NK-92 treated with Interleukin-12 subunit alpha and Interleukin-12 subunit beta, amount 100 ng/mL, for 24 hours (cell line): ENCODE results near the gene RNF167.

Experiments used
- DNase-seq: peaks from one replicate; lab custom pipeline; 2025; lab: John Stamatoyannopoulos, UW

The RNF167 gene

DNA sequence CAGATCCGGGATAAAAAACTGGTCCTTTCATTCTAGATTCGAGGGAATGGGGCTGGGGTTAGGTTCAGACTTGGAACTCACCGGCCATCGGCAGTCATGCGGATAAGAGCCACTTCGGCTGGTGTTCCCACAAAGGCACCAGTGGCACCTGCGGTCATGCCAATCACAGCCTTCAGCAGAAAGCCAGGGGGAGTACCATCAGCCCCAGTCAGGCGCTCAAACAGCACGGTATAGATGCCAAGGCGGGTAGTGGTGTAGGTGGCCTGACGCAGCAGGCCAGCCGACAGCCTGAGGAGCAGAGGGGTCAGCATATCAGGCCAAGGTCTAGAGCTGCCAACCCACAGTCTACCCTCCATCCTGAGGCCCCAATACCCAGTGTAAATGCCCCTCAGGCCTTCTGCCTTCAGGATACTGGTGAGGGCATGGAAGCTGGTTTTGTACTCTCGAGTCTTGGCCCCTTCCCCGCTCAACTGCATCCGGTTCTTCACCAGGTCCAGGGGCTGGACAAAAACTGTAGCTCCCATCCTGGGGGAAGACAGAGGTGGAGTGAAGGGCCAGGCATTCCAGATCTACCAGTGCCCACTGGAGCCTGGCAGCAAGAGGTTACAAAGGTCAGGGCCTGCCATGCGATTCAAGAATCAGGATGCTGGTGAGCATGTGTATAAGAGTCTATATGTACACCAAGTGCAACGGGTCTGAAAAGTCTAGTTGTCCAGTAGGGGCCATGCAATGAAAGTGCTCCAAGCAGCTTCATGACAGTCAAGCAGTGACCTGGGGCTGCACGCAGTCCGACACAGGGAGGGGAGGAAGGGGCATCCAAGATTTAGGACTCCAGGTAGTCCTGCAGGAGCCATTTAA is 1.2 kb upstream of the RNF167 start:
- DNase-seq: no peak

DNA sequence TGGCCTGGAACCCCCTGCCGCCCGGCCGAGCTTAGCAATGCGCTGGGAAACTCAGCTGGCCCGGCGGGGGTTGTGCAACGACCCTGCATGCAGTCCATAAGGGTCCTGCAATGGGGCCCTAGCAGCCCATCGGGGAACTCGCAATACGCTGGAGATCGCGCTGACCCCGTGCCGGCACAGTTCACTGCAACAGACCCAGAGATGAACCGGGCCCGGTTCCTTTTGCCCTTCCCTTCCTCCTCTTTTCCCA is 597 bp upstream of the RNF167 start:
- DNase-seq: no peak

DNA sequence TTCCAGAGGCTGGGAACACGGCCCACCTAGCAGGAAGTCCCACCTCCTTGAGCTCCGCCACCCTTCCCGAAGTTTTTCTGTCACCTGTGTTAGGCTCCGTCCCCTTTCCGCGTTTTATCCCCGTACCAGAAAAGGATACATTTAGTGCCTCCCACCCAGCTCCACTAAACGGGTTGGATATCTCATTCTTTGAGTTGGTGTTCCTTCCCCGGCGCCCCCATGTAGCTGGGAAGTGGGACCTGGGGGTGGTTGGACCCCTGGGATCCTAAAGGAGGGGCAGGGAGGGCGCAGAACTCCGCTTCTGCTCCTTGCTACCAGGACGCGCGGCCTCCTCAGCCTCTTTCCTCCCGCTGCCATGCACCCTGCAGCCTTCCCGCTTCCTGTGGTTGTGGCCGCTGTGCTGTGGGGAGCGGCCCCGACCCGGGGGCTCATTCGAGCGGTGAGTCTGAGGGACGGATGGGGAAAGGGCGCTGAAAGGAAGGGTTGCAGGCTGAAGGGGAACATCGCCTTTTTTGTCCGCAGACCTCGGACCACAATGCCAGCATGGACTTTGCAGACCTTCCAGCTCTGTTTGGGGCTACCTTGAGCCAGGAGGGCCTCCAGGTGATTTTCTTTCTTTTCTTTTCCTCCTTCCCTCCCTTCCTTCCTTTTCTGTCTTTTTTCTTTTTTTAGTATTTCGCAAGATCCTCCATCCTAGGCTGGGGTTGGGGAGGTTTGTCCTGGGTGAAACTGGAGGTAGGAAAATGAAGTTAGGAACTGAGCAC is 669 bp downstream of the RNF167 start:
- DNase-seq: peak; percentile 14

DNA sequence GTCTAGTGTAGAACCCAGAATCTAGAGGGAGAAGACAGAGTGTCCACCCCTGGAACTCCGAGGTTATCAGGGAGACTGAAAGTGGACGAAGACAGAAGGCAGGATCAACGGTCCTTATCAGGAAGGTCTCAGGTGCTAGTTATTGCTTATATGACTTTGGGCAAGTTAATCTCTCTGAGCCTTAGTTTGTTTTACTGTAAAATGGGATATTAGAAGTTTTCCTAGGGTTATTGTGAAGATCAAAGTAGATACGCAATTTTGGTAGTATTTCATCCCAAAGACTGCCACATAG is 1.2 kb downstream of the RNF167 start:
- no peak for DNase-seq

DNA sequence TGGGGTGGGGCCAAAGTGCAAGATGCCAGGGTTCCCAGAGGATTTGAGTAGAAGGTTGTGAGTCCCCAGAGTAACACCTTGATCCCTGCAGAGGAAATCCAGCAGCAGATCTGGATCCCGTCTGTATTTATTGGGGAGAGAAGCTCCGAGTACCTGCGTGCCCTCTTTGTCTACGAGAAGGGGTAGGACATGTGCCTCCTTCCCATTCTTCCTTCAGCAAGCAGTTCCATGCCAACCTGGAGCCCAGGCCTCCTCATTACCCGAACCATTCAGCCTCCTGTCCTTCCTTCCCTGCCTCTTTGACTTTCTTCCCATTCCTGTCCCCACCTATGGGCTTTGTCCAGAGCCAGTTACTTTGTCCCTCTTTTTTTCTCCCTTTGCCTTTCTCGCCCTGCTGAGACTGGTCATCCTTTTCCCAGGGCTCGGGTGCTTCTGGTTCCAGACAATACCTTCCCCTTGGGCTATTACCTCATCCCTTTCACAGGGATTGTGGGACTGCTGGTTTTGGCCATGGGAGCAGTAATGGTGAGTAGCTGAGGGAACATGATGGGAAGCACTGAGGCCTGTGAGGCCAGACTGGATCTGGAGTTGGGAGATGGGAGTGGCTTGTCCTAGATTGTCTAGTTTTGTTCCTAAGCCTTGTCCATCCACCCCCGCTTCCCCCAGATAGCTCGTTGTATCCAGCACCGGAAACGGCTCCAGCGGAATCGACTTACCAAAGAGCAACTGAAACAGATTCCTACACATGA is 2.9 kb downstream of the RNF167 start:
- DNase-seq: no peak

DNA sequence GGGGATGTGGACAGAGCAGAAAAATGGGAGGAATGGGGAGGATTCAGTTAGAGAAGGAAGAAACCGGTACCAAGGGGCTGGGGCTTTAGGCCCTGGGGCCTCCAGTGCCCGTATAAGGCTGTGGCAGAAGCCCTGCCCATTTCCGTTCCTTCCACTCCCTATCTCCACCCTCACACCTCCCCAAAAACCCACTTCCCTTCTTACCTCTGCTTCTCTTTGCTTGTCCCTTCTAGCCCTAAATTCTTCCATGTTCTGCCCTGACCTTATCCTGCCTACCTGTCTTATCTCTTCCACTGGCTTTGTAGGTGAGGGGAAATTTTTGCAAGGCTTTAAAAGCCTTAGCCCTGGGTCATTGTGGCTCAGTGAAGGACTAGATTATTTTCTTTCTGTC is 4.1 kb downstream of the RNF167 start:
- DNase-seq: peak; percentile 10

DNA sequence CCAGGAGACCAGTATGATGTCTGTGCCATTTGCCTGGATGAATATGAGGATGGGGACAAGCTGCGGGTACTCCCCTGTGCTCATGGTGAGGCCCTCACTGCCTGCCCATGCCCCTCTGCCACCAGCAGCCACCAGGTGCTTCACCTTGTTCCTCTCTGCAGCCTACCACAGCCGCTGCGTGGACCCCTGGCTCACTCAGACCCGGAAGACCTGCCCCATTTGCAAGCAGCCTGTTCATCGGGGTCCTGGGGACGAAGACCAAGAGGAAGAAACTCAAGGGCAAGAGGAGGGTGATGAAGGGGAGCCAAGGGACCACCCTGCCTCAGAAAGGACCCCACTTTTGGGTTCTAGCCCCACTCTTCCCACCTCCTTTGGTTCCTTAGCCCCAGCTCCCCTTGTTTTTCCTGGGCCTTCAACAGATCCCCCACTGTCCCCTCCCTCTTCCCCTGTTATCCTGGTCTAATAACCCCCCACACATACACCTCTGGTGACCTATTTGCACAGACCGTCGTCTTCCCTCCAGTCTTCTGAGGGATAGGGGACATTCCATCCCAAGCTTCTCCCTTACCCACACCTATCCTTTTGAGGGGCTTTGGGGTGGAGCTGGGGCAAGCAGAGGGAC is 4.6 kb downstream of the RNF167 start:
- no peak for DNase-seq

DNA sequence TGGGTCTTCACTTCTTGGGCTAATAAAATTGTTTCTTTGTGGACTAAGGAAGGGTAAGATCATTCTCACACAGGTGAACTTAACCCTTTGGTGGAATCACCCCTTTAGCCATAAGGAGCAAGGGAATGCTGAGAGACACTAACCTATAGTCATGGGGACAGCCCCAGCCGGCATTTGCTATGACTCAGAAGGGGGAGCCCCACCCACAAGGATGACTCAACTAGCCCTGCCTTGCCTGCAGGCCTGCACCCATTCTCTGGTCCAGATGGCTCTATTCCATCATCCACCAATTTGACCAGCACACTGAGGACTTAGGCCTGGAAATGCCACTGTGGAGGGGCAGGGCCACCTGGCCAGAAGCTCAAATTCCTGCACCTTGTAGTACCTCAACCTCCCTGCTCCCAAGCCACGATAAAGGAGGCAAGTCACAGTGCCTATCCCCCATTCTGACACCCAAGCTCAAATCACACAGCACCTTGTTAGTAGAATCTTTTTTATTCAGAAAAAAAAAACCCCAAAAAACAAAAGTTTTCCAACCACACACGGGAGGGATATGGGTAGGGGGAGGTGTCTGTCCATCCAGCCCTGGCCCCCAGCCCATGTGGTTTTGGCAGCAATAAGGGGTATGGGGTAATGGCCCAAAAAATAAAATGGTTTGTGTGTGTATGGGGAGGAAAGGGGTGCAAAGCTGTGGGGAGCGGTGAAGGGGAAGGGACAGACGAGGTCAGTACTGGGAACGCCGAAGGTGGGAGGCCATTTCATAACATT is 5.3 kb downstream of the RNF167 start:
- peak; percentile 51 for DNase-seq

DNA sequence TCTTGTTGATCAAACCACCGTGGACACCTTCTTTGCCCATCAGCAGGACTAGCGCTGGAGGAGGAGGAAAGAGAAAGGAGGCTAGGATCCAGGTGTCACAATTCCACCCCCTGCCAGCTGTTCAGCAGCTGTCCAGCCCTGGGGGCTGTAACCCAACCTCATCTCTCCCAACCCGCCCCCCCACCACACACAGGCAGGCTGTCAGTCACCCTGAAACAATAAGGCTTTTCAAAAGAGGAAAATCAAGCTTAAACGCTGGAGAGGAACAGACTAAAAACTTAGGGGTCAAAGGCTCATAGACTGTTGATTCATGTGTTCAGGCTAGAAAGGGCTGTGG is 5.8 kb downstream of the RNF167 start:
- no peak for DNase-seq

DNA sequence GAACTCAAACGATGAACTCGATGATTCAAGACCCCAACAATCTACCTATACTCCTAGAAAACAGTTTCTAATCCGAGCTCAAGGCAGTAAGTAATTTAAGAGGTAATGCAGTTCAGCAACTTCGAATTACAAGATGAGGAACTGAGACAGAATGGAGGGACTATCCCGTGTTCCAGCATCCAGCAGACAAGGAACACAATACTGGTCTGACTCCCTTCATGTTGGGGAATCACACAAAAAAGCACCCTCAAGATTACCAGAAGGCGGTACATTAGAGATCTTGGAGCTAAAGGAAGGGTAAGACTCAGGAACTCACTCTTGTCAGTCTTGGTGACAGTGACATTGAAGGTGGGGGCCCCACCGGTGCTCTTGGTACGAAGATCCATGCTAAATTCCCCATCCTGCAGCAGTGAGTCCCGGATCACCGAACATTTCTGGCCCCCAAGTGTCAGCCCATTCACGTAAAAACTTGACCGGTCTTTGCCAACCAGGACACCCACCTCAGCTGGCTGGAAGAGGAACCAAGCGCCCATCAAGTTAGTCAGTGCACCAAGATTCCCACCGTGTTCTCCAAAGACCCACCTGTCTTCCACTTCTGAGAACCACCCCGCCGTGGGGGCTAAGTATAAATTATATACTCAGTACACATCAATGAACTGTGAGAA is 6.4 kb downstream of the RNF167 start:
- DNase-seq: no peak

DNA sequence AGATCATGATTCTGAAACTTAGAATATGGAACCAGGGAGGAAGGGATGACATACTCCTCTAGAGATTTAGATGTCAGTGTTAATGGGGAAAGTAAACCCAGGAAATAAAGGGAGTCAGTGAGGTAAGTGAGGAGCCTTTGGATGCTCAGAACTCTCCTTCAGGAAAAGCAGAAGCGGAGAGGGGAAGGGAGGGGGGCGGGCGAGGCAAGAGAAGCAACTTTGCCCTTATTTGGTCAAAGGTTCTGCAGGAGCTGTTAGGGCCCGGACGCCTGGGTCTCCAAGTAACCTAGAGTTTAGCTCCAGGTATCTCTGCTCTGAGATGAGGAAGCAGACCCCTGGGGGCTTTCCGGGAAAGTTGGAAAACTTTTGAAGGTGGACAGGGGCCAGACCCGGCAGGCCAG is 6.9 kb downstream of the RNF167 start:
- DNase-seq: no peak

DNA sequence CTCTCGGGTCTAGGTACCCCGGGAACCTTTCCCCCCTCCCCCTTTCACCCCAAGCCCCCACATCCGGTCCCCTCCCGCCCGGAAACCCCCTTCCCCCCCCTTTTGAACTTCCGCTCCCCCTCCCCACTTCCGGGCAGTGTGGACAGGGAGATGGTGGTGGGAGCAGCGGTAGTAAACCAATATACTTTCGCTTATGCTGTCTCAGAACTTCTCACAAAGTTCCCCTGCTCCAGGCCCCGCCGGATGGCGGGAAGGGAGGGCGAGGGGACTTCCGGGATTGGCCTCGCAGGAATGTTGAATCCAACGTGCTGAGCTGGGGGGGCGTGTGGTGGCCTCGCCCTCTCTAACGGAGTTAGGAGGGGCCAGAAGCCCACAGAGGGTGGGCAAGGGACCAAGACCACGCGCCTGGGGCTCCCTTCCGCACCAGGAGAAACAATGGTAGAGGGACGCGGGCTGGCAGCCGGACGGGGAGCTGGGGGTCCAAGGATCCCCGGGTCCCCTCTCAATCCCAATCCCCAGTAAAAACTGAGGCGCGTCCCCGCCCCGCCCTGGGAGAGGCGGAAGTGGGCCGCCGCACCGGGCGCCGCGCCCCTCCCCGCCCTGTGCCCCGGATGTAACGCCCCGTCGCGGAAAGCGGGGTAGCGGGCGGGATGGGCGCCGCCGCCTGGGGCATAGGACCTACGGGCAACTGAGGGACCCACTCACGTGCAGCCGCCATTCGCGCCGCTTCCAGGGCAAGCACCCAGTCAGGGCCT is 7.5 kb downstream of the RNF167 start:
- peak; percentile 55 for DNase-seq

DNA sequence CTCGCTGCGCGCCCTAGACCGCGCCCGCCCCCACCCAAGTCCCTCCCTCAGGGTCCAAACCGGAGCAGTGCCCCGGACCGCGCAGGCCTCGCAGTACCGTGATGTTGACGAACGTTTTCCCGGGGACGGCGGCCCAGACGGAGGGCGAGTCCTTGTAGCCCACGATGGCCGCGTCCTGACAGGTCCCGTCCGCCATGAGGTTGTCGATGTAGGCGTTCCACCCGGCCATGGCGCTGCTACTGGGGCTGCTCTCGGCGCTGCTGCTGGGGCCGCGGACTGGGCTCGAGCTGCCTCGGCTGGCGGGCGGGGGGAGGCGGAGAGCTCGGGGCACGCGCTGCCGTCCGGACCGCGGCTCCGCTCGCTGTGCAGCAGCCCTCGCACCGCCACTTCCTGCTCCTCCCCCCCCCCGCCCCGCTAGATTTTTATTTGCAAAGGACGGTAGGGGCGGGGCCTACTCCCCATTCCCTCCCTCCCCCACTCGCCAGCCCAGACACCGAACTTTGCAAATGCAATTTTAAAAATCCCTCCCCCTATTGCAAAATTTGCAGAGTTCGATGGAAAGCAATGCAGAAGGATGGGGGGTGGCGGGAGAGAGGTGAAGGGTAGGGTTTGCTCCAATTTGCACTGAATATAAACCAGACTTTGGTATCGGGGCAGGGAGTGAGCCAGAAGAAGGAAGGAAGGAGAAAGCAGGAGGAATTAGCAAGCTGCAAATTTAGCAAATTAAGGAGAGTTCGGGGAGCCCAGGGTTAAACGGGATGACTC is 8.3 kb downstream of the RNF167 start, which contains the start of gene PFN1:
Gene PFN1 (minus strand): TSS at position 365 of the 765 bp plus-strand sequence. CDS start 136 bp downstream, at position 229.
- DNase-seq: peak; percentile 75

DNA sequence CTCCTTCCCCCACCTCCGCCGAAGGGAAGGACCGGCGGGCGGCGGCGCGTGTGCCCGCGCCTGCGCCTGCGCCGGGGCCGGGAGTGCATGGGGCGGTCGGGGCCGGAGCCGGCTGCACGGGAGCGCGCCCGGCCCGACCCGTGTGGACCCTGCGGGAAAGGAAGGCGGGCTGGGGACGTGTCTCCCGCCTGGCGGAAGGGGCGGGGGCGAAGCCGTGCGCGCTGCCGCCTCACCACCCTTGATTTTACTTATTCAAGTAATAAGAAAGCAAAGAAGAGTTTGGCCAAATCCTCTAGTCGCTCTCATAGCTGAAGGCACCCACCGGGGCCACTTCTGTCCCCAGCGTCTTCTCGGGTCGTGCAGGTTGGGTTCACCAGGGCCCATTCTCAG is 8.9 kb downstream of the RNF167 start:
- DNase-seq: peak; percentile 54

DNA sequence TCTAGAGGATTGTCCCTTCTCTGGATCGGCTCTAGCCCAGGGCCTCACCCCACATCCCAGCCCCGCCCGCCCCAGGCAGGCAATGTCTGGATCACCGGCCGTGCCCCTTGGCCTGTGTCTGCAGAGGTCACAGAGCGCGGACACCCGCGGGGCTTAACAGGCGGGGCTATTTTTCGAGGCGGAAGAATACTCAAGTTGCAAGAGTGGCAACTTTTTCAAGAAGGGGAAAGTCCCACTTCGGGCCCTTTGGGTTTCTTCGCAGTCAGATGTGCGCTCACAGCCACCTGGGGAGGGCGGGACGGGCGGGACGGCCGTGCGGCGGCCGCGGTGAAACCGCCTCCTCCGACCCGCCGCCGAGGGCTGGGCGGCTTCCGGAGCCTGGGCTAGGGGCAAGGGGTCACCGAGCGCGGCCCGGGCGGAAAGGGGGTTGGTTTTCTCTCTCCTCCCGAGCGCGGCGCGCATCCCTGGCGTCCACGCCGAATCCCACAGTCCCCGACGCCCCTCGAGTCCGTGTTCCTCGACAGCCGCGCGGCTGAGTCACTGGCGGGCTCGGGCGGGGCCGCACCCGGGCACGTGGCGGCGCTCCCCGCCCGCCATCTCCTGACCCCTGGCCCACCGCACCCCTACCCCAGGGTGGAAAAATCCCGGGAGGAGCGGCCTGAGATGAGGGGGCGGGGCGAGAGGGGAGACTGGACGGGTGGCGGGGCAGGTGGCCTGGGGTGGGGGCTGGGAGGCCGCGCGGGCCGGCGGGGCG is 9.4 kb downstream of the RNF167 start:
- DNase-seq: peak; percentile 68

DNA sequence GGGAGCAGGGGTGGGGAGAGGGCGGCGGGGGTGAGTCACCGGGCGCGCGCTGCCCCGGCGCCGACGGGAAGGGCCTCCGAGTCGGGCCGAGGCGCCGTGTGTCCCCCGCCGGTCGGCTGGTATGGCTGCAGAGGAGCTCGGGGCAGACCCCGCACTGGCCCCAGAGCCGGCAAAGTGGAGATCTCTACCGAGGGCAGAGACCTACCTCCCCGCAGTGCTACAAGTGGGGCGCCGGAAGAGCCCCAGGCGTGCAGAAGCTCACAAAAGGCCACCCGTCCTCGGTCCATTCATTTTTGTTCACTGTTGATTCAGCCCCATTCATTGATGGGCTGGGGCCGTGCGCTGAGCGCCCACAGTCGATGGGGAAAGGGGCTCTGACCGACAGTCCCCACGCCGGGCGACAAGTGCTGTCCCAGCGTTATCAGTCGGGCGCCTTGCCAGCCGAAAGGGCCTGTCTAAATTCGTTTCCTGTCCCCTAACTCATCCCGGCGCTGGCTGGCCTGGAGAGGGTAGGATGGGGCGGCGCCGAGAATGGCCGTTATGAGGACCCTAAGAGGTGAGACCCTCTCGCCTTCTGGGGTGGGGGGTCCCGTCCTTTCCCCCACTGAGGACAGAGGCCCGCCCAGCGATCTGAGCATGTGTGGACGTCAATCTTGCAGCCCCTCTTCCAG is 10.1 kb downstream of the RNF167 start:
- DNase-seq: no peak

DNA sequence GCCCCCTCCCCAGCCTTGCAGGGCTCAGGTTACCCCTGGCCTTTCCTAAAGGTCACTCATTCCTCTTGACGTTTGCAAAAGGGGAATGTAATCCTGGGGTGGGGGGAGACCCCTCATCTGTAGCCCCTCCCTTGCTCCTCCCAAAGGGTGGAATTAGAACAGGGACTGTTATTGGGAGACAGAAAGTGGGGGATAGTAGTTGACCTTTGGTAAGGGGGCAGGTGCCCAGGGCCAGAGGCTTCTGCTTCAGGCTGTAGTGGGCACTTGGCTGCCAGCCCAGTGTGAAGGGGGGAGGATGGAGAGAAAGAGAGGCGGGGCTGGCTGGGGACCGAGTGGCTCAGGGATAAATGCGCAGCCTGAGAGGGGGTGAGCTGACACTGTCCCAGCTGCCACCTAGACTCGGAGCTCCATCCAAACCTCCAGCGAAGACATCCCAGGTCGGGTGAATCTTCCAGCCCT is 10.7 kb downstream of the RNF167 start, which contains the start of gene ENO3:
Gene ENO3 (plus strand): TSS at position 374 of the 459 bp plus-strand sequence. CDS start 711 bp downstream, outside the sequence.
- DNase-seq: no peak

DNA sequence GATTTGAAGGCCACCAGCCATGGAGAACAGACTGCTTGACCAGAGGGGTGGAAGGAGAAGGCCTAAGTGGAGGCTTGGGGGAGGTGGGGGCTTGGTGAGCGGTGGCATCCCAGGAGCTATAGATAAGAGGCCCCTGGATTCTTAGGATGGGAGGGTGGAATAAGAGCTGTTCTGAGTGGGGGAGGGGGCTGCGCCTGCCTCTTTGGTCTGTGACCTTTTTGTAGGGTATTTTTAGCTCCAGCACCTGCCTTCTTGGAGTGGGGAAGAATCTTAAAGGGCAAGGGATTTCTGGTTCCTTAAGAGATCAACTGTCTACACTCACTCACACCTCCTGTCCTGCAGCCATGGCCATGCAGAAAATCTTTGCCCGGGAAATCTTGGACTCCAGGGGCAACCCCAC is 11.4 kb downstream of the RNF167 start:
- DNase-seq: no peak
